MM.1S (cell line): ENCODE data around the gene DRAM2.

Source experiments
- EZH2 ChIP-seq: fragments of 300-600 bp; sonication (generic); optimal IDR thresholded peaks from 2 replicates; pipeline ENCODE3; 2017; ENCODE audit warnings: low read depth, mild to moderate bottlenecking, antibody characterized with exemption, low read length, mixed read lengths
- TF ChIP-seq, protein P1 (sequence below): fragments of 300-600 bp; sonication (generic); IDR thresholded peaks from 2 replicates; pipeline ENCODE4 v1.5.1; 2016; ENCODE audit warnings: antibody characterized with exemption, low read length, mixed read lengths

DNA sequence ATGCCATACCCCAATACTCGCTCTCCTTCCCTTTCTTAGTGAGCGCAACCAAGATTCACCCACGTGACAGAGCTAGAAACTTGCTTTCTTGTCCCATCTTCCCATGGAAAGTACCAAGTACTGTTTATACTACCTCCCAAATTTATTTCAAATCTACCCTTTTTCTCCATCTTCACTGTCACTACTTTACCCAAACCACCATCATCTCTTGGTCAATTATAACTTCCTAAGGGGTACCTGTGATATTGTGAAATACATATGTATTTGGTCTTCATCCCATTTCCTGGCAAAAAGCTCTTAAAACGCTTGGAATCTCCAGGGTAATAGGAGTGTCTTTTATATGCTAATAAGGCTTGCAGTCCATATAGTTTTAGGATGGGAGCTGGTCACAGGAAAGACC, 8.2 kb downstream of the DRAM2 start:
- TF ChIP-seq, protein P1, sequence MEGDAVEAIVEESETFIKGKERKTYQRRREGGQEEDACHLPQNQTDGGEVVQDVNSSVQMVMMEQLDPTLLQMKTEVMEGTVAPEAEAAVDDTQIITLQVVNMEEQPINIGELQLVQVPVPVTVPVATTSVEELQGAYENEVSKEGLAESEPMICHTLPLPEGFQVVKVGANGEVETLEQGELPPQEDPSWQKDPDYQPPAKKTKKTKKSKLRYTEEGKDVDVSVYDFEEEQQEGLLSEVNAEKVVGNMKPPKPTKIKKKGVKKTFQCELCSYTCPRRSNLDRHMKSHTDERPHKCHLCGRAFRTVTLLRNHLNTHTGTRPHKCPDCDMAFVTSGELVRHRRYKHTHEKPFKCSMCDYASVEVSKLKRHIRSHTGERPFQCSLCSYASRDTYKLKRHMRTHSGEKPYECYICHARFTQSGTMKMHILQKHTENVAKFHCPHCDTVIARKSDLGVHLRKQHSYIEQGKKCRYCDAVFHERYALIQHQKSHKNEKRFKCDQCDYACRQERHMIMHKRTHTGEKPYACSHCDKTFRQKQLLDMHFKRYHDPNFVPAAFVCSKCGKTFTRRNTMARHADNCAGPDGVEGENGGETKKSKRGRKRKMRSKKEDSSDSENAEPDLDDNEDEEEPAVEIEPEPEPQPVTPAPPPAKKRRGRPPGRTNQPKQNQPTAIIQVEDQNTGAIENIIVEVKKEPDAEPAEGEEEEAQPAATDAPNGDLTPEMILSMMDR, result no peak
- no peak for TF ChIP-seq EZH2
